ENCODE results near the gene TKT.

Gene TKT

GRCh38 chr3:53223541-53223966, 32.3 kb downstream of the TKT start:
- DNase-seq = no peak

DNA sequence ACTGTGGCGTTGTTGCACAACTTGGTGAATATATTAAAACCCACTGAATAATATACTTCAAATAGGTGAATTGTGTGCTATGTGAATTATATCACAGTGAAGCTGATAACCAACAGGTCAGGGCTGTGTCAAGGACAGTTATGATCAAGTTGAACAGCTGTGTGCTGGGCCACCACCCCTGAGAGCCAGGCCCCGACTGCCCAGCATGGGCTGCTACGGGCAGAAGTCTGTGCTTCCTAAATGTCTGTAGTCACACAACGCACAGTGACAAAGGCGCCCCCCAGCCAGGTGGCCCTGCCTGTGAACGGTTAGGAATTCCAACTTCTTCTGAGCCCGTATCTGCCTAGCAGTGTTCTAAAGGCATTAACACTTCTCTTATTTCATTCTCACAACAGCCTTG, 32.8 kb downstream of the TKT start:
- no peak for DNase-seq

DNA sequence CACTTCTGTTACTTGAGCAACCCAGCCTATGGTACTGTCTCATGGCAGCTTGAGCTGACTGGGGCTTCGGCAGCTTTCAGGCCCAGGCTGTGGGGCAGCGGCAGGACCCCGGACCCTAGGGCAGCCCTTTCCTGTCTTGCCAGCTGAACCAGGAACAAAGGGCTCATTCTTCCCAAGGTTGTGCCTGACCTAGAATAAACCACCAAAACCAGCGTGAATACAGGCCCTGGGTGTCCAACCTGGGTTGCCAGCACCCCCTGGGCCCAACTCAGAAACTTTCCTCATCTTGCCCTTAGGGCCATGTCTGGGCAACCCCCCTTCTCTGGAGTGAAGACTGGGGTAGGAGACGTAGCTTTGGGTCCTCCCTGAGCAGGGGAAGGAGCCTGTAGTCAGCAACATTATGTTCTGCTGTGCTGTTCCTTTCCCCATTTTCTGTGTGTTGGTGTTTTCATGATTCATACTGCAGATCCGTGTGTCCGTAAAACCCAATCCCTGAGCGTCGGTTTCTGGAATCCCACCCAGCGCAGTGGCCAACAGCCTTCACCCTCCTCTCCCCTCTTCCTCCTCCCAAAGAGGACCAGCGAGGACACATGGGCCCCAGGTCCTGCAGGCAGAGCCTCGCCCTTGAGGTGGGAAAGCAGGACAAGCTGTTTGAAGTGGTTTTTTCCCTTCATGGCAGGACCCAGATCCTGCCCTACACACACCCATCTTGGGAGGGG, 33.5 kb downstream of the TKT start:
- DNase-seq = no peak

GRCh38 chr3:53221827-53222182, 34.0 kb downstream of the TKT start:
- no peak for DNase-seq

DNA sequence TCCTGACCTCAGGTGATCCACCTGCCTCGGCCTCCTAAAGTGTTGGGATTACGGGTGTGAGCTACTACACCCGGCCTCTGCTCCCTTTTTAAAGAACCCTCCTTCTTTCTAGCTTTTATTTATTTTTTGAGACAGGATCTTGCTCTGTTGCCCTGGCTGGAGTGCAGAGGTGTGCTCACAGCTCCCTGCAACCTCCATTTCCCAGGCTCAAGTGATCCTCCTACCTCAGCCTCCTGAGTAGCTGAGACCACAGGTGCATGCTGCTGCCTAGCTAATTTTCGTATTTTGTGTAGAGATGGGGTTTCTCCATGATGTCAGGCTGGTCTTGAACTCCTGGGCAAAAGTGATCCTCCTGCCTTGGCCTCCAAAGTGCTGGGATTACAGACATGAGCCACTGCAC, 34.5 kb downstream of the TKT start:
- no peak for DNase-seq

DNA sequence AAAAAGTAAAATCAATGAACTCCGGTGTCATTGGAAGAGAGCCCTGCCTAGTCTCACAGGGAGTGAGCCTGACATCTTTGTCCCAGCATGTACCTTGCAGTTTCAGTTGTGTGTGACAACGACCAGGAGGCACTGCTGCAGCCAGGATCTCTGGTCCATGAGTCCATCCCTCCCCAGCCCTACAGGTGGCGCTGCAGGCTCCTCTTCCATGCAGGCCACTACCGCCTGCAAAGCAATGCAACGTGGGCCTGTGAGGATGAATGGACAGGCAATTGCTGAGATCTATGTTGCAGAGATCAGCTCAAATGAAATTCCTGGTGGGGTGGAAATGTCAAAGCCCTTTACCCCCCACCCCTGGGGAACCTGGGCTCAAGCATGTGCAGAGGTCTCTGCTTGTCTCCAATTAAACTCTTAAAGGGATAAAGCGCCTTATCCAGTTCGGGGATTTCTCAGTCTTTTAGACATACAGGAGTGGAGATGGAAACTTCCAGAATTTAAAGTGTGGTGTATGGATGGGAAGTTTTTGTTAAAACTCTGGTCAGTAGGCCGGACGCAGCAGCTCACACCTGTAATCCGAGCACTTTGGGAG, 35.8 kb downstream of the TKT start:
- DNase-seq = peak; percentile 12

DNA sequence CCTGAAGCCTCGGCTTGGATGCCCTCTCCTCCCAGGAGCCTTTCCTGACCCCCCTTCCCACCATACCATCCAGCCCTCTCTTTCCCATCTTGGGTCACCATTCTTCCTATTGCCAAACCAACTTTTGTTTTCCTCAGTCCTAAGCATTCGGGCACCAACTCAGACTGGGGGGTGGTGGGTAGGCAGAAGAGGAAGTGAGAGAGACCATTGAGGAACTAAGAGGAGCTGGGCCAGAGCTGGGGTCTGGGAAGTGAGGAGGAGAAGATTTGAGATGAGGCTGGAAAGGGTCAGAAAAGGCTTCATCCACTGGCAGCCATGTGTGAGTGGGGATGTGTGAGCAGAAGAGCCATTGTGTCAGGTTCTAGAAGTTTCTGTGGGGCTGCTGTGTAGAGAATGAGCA, 37.7 kb downstream of the TKT start:
- DNase-seq = no peak

DNA sequence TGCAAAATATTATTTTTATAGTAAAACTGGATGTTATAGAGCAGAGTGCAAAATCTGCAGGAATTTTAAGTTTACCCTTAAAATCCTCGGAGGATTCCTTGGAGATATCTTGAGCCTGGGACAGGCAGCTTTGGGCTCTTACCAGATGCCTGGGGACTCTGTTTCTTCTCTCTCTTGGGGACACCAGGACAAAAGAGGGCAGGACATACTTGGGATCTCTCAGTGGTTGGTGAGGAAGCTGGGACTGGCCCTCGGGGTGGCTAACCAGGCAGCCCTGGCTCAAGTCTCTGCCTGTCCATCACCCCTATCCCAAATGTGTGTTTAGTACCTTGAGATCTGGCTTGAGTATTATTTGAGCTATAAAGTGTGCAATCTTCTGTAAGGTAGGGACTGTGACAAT, 38.6 kb downstream of the TKT start:
- DNase-seq = no peak

DNA sequence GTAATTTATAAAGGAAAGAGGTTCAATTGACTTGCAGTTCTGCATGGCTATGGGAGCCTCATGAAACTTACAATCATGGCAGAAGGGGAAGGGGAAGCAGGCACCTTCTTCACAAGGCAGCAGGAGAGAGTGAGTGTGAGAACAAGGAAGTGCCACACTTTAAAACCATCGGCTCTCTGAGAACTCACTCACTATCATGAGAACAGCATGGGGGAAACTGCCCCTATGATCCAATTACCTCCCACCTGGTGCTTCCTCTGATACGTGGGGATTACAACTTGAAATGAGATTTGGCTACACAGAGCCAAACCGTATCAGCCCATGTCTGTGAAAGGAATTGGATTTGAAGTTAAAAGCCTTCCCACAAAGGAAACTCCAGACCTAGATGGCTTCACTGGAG, 39.1 kb downstream of the TKT start:
- DNase-seq = no peak

DNA sequence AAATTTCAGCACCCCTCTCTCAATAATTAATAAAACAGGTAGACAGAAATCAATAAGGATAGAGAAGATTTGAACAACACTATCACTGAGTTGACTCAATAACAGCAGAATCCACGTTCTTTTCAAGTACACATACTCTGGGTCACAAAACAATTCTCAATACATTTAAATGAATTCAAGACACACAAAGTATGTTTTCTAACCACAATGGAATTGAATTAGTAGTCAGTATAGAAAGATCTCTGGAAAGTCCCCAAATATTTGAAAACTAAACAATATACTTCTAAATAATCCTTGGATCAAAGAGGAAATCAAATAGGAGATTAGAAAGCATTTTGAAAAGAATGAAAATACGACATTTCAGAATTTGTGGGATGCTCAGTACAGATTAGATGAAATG, 40.0 kb downstream of the TKT start:
- DNase-seq = no peak

DNA sequence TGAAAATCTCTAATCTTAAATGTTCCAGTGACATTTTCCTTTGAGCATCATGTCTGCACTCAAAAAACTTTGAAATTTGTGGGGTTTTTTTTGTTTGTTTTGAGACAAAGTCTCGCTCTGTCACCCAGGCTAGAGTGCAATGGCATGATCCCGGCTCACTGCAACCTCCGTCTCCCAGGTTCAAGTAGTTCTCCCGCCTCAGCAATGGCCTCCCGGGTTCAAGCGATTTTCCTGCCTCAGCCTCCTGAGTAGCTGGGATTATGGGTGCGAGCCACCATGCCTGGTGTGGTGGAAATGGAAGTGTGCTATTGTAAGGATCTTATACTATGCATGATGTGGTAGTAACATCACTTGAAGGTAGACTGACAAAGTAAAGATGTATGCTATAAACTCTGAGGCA, 42.5 kb downstream of the TKT start:
- DNase-seq = no peak

DNA sequence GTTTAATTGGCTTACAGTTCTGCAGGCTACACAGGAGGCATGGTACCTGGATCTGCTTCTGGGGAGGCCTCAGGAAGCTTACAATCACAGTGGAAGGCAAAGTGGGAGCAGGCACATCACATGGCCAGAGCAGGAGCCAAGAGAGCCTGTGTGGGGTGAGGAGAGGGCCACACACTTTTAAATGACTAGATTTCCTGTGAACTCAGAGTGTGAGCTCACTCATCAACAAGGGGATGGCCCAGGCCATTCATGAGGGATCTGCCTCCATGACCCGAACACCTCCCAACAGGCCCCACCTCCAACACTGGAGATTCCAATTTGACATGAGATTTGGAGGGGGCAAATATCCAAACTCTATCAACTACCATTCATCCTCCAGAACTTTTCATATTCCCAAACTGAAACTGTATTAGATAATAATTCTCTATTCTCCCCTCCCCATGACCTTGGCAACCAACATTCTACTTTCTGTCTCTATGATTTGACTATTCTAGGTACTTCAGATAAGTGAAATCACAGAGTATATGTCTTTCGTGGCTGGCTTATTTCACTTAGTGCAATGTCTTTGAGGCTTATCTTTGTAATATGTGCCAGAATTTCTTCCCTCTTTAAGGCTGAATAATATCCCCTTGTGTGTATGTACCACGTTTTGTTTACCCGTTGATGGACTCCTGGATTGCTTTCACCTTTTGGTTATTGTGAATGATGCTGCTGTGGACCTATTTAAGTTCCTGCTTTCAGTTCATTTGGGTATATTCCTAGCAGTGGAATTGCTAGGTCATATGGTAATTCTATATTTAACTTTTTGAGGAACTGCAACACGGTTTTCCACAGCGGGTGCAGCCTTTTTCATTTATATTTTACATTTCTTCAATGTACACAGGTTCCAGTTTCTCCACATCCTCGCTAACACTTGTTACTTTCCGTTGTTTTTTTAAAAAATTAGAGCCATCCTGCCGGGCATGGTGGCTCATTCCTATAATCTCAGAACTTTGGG, 43.8 kb downstream of the TKT start:
- DNase-seq = no peak

- peak; percentile 28 for DNase-seq
Observed at GRCh38 chr3:53202331-53203015, 53.3 kb downstream of the TKT start.

DNA sequence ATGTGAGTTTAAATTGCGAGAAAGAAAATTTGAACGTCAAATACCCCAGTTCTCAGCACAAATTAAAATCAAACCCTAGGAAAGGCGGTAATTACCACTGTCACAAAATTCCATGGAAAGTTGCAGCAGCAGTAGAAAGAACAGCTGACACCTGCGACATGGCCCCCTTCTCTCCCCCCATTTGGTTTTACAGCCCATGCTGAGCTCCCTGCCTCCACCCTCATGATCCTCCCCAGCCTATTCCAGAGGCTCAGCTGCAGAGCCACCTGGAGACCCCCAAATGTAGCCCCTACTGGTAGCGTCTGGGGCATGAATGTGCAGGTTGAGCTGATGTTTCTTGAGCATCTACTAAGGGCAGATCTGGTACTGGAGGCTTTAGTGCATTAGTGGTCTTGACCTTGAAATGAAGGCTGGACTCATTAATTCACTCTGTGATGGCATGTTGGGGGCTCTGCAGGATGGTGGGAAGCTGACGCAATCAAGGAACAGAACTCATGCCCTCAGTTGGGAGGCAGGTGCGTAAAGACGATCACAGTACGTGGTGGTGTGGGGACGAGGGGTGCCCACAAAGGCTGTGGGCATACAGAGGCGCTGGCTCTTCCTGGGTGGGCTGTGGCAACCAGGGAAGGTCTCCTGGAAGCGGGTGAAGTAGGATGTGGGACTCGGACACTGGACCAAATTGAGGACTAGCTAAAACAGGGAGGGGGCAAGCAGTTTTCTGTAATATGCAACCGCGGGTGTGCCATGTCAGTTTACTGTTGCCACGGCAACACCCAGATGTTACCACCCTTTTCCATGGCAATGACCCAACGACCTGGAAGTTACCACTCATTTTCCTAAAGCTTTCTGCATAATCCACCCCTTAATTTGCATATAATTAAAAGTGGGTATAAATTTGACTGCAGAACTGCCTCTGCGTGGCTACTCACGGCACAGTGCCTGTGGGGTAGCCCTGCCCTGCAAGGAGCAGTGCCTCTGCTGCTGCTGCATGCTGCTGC, 55.0 kb downstream of the TKT start:
- no peak for DNase-seq

DNA sequence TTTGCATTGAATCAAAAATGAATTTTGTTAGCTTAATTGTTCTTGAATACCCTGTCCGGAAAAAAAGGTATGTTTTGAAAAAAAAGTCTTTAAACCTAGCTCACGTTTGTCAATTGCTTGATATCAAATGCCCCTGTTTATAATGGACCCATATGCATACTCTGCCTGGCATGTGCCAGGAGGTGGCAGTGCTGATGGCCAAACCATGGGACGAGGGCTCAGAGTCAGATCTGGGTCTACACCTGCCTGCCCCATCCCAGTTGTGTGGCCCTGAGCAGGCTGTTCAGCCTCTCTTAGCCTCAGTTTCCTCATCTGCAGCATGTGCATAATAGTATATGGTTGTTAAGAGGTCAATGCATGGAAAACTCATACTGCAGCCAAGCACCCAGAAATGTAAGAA, 56.0 kb downstream of the TKT start:
- no peak for DNase-seq

DNA sequence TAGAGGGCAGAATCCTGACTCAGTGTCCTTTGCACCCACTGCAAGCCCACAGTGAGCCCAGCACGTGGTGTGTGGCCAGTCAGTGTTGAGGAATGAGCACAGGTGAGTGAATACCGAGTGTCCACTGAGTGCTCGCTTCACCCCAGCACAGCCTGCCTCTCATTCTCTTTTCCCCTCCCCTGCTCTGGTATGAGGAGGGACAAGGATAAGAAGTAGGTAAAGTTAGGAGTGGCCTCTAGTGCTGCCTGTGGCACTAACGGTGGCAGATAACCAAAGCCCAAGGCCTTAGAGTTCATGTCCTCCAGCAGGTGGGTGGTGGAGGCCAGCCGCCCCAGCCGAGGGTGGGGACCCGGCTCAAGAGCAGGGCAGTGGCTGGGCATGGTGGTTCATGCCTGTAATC, 56.8 kb downstream of the TKT start:
- DNase-seq = no peak

DNA sequence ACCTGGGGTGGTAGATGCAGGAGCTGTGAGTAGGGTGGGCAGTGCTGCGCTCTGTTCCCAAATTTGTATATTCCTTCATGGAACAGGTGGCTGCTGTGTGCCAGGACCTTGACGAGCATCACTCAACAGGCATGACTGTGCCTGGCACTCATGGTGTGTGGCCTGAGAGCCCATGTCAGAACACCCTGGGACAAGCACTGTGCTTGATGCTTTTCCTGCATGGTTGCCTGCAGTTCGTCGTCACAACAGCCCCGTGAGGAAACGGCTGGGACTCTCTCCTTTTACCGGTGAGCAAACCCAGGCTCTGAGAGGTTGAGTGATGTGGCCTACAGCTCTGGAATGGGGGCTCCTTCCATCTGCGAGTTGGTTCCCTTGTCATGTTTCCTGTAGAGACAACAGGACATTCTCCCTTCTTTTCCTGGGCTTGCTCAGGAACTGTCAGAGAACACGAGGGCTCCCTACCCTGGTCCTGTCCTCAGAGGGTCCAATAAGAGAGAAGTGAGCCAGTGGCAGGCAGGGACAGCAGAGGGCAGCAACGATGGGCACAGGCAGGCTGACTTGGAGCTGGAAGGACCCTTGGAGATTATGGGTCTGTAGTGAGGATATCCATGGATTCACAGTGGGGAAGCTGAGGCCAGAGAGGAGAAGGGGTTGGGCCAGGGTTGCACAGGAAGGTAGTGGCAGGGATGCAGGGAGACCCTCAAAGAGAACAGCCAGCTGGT, 57.4 kb downstream of the TKT start:
- no peak for DNase-seq

DNA sequence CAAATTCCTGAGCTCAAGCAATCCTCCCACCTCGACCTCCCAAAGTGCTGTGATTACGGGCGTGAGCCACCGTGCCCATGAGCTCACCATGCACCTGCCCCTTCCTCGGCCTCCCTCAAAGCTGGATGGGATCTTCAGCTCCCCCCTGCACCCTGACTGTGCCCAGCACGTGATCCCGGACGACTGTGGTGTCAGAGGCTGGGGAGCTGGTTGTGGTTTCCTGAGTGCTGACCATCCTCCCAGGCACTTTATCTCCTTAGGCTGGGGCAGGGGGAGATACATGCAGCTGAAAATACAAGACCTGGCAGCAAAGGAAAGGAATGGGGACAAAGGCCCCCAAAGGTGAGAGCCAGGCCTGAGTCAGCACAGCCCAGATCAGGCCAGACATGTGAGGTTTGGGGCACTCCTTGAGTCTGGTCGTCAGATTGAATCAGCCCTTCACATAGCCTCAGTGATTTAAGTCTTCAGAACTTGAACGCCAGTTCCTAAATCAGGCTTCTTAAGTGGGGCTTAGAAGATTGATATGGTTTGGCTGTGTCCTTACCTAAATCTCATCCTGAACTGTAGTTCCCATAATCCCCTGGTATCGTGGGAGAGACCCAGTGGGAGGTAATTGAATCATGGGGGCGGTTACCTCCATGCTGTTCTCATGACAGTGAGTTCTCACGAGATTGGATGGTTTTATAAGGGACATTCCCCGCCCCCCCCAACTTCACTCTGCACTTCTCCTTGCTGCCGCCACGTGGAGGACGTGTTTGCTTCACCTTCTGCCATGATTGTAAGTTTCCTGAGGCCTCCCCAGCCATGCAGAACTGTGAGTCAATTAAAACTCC, 59.0 kb downstream of the TKT start:
- DNase-seq = no peak

GRCh38 chr3:53195602-53196574, 59.9 kb downstream of the TKT start:
- DNase-seq = no peak
